WTC11 (cell line): ENCODE results near the gene KIF5C. TPM values are rescaled to one million over a fixed set of nuclear protein-coding genes. Genes with fewer than 3 reads are reported as not detected.

Experiments used
- ATAC-seq: fragments of 200-7000 bp; cut with Tn5 transposase; 2 replicates; pipeline ENCODE4 v1.10.0; 2021; ENCODE audit warnings: mild to moderate bottlenecking, moderate library complexity
- CTCF ChIA-PET: fragments of 300-600 bp; sonication (Branson Sonifier 250); formaldehyde crosslinking; loops from one replicate; lab custom pipeline; 2021; ENCODE audit warnings: antibody characterized with exemption; lab: Charles Lee
- POLR2A ChIA-PET: fragments of 350-600 bp; sonication (Branson Sonifier 250); formaldehyde crosslinking; loops from one replicate; lab custom pipeline; 2021; ENCODE audit warnings: antibody characterized with exemption; lab: Charles Lee
- DNase-seq: peaks from one replicate; pipeline ENCODE4 v3.0.0; 2021; ENCODE audit warnings: low spot score
- H3K27ac Mint-ChIP-seq: 2 replicates; pipeline ENCODE4 v1.8.0; 2021; ENCODE audit warnings: mixed read lengths
- H3K27me3 Mint-ChIP-seq: 2 replicates; pipeline ENCODE4 v1.8.0; 2021; ENCODE audit warnings: low read depth, mild to moderate bottlenecking, moderate library complexity, mixed read lengths
- H3K36me3 Mint-ChIP-seq: 2 replicates; pipeline ENCODE4 v1.8.0; 2021; ENCODE audit warnings: mixed read lengths
- H3K4me1 Mint-ChIP-seq: 2 replicates; pipeline ENCODE4 v1.8.0; 2022; ENCODE audit warnings: mixed read lengths
- H3K4me3 Mint-ChIP-seq: 2 replicates; pipeline ENCODE4 v1.8.0; 2021; ENCODE audit warnings: mild to moderate bottlenecking, moderate library complexity, mixed read lengths
- H3K9me3 Mint-ChIP-seq: 2 replicates; pipeline ENCODE4 v1.8.0; 2021; ENCODE audit warnings: mixed read lengths
- CDX4 ChIP-seq: fragments of 250-450 bp; sonication (Bioruptor Pico); IDR thresholded peaks from 2 replicates; pipeline ENCODE4 v1.9.0; 2021; ENCODE audit warnings: moderate library complexity, mild to moderate bottlenecking, inconsistent platforms, borderline replicate concordance
- E2F4 ChIP-seq: sonication (generic); formaldehyde crosslinking; IDR thresholded peaks from 2 replicates; pipeline ENCODE4 v1.8.1; 2022; ENCODE audit warnings: low read depth, mild to moderate bottlenecking, moderate library complexity, missing genetic modification reagents, borderline replicate concordance
- EMX1 ChIP-seq: fragments of 250-450 bp; sonication (Bioruptor Pico); IDR thresholded peaks from 2 replicates; pipeline ENCODE4 v1.8.0; 2021; ENCODE audit warnings: mild to moderate bottlenecking
- FOXP1 ChIP-seq: sonication (generic); formaldehyde crosslinking; IDR thresholded peaks from 2 replicates; pipeline ENCODE4 v1.8.0; 2022; ENCODE audit warnings: missing genetic modification reagents, mild to moderate bottlenecking, moderate library complexity, borderline replicate concordance
- FOXP4 ChIP-seq: sonication (generic); formaldehyde crosslinking; IDR thresholded peaks from 2 replicates; pipeline ENCODE4 v1.8.0; 2022; ENCODE audit warnings: mild to moderate bottlenecking, missing genetic modification reagents
- GABPB1 ChIP-seq: sonication (generic); formaldehyde crosslinking; IDR thresholded peaks from 2 replicates; pipeline ENCODE4 v1.8.1; 2023; ENCODE audit warnings: mild to moderate bottlenecking, missing genetic modification reagents
- GTF2I ChIP-seq: fragments of 250-450 bp; sonication (Bioruptor Pico); conservative IDR thresholded peaks from 2 replicates; pipeline ENCODE4 v1.4.0; 2021; ENCODE audit warnings: mild to moderate bottlenecking
- HMGA2 ChIP-seq: fragments of 250-450 bp; sonication (Bioruptor Pico); IDR thresholded peaks from 2 replicates; pipeline ENCODE4 v1.4.0; 2021; ENCODE audit warnings: mild to moderate bottlenecking, moderate library complexity
- JAZF1 ChIP-seq: fragments of 250-450 bp; sonication (Bioruptor Pico); IDR thresholded peaks from 2 replicates; pipeline ENCODE4 v1.9.0; 2021; ENCODE audit warnings: moderate library complexity, mild to moderate bottlenecking, inconsistent platforms
- JUN ChIP-seq: sonication (generic); formaldehyde crosslinking; IDR thresholded peaks from 2 replicates; pipeline ENCODE4 v1.8.0; 2023; ENCODE audit warnings: mild to moderate bottlenecking, missing genetic modification reagents
- KAT7 ChIP-seq: sonication (generic); formaldehyde crosslinking; IDR thresholded peaks from 2 replicates; pipeline ENCODE4 v1.8.1; 2023; ENCODE audit warnings: missing genetic modification reagents, mild to moderate bottlenecking, borderline replicate concordance
- MAX ChIP-seq: sonication (generic); formaldehyde crosslinking; IDR thresholded peaks from 2 replicates; pipeline ENCODE4 v1.8.0; 2022; ENCODE audit warnings: mild to moderate bottlenecking, missing genetic modification reagents
- MXD4 ChIP-seq: fragments of 250-450 bp; sonication (Bioruptor Pico); IDR thresholded peaks from 2 replicates; pipeline ENCODE4 v1.8.0; 2021; ENCODE audit warnings: mild to moderate bottlenecking, moderate library complexity, borderline replicate concordance
- NFYB ChIP-seq: sonication (generic); formaldehyde crosslinking; conservative IDR thresholded peaks from 2 replicates; pipeline ENCODE4 v1.8.0; 2022; ENCODE audit warnings: low read depth, missing genetic modification reagents
- RELA ChIP-seq: sonication (generic); formaldehyde crosslinking; IDR thresholded peaks from 2 replicates; pipeline ENCODE4 v1.8.1; 2022; ENCODE audit warnings: missing genetic modification reagents, mild to moderate bottlenecking, borderline replicate concordance
- SP1 ChIP-seq: sonication (generic); formaldehyde crosslinking; conservative IDR thresholded peaks from 2 replicates; pipeline ENCODE4 v1.8.1; 2022; ENCODE audit warnings: missing genetic modification reagents
- TCF7 ChIP-seq: sonication (generic); formaldehyde crosslinking; IDR thresholded peaks from 2 replicates; pipeline ENCODE4 v1.8.0; 2022; ENCODE audit warnings: mild to moderate bottlenecking, low read depth, missing genetic modification reagents, moderate library complexity
- ZBTB43 ChIP-seq: sonication (generic); formaldehyde crosslinking; IDR thresholded peaks from 2 replicates; pipeline ENCODE4 v1.8.1; 2023; ENCODE audit warnings: mild to moderate bottlenecking, missing genetic modification reagents
- ZNF281 ChIP-seq: sonication (generic); formaldehyde crosslinking; IDR thresholded peaks from 2 replicates; pipeline ENCODE4 v1.8.0; 2023; ENCODE audit warnings: mild to moderate bottlenecking, missing genetic modification reagents
- ZNF425 ChIP-seq: fragments of 250-450 bp; sonication (Bioruptor Pico); conservative IDR thresholded peaks from 2 replicates; pipeline ENCODE4 v1.9.0; 2021; ENCODE audit warnings: mild to moderate bottlenecking
- ZNF671 ChIP-seq: fragments of 250-450 bp; sonication (Bioruptor Pico); IDR thresholded peaks from 2 replicates; pipeline ENCODE4 v1.8.0; 2021; ENCODE audit warnings: mild to moderate bottlenecking
- total RNA-seq: library from RNA; stranded (reverse); gene quantifications from 3 replicates; pipeline ENCODE4 v1.2.3, GENCODE V29; 2021

Gene KIF5C
- total RNA-seq, 1 experiment from 2014 or later: 73.5 TPM

GRCh38 chr2:149056541-149057255 is 181.7 kb downstream of the KIF5C start (continued):
- TF ChIP-seq E2F4 (CRISPR knock-in tag): no peak

- TF ChIP-seq NFYB (CRISPR knock-in tag): no peak
- TF ChIP-seq MXD4 (CRISPR knock-in tag): no peak
- no peak for TF ChIP-seq ZNF281 (CRISPR knock-in tag)
- TF ChIP-seq JAZF1 (CRISPR knock-in tag): no peak
- TF ChIP-seq, all 79 proteins: peak for 0
- no peak for DNase-seq
- H3K9me3 Mint-ChIP-seq: no peaks in the 10 kb centered on the region
- no peaks in the 10 kb centered on the region for H3K27me3 Mint-ChIP-seq
- ChIA-PET POLR2A (no interaction called here), CTCF (no interaction called here)
- no peak overlapping the region for H3K27ac Mint-ChIP-seq
- peaks cover 6% of the 10 kb centered on the region; the same call in 1 of the 2 replicates for H3K4me1 Mint-ChIP-seq
- H3K4me3 Mint-ChIP-seq: no peak overlapping the region
- no peaks in the 10 kb centered on the region for H3K36me3 Mint-ChIP-seq
- no peak for ATAC-seq
Observed at GRCh38 chr2:149057401-149057800, 182.4 kb downstream of the KIF5C start.

- H3K4me3 Mint-ChIP-seq: no peak overlapping the region
- ChIA-PET POLR2A (no interaction called here), CTCF (no interaction called here)
- DNase-seq: no peak
- no peaks in the 10 kb centered on the region for H3K36me3 Mint-ChIP-seq
- no peaks in the 10 kb centered on the region for H3K9me3 Mint-ChIP-seq
- ATAC-seq: no peak
- H3K27me3 Mint-ChIP-seq: no peaks in the 10 kb centered on the region
- H3K27ac Mint-ChIP-seq: no peak overlapping the region
- peaks cover 12% of the 10 kb centered on the region for H3K4me1 Mint-ChIP-seq
- TF ChIP-seq SP1 (CRISPR knock-in tag) (no peak), CDX4 (CRISPR knock-in tag) (no peak), TCF7 (no peak), MAX (no peak), JUN (CRISPR knock-in tag) (no peak), ZNF671 (CRISPR knock-in tag) (no peak), RELA (no peak), GTF2I (CRISPR knock-in tag) (no peak), EMX1 (CRISPR knock-in tag) (no peak), FOXP4 (CRISPR knock-in tag) (no peak), GABPB1 (CRISPR knock-in tag) (no peak), ZBTB43 (CRISPR knock-in tag) (no peak), HMGA2 (CRISPR knock-in tag) (no peak), FOXP1 (CRISPR knock-in tag) (no peak), KAT7 (CRISPR knock-in tag) (no peak), ZNF425 (CRISPR knock-in tag) (no peak)
Observed at GRCh38 chr2:149058936-149059335, 183.9 kb downstream of the KIF5C start.
